GM19238 (cell line): ENCODE data around the gene PAPPA.

Experiments used
- DNase-seq: peaks from one replicate; pipeline ENCODE4 v3.0.0; 2011; ENCODE audit warnings: low spot score; ENCODE audit not compliant: insufficient read length

PAPPA gene

GRCh38 chr9:116153765-116154333, at the start of gene PAPPA:
TSS of gene PAPPA (plus strand) at chr9:116153791. CDS start at chr9:116154173, 382 bp downstream.
- no peak for DNase-seq

DNA sequence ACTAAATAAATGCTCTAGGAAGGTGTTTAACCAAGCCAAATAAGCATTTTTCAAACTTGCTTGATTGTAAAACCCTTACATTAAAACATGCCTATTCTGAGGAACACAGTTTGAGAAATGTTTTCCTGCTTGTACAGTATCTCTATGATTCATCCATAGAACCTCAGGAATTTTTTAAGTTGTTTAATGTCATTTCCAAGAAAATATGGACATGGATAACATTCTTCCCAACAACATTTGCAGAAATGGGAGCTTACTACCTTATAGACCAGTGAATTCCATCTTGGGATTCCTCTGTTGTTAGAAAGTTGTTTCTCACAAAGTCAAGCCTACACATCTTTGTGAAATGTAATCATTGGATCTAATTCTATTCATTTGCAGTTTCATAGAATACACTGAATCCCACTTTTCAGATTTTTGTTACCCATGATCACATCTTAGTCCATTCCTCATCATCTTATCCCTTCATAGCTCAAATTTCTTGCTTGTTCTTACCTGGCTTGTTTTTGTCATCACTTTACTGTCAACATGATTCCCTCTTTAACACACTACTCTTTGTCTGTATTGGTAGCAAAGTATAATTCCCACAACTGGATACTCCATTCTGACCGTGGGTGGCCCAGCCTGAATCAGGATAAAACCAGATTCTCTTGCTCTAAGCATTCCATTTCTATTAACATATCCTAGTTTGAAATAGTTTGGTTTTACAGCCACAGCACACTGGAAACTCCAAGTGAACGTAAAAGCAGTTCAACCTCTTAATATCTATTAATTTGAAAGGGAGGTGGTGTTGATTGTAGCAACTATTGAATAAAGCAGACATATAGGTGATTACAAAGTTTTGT, 49.4 kb upstream of the PAPPA start:
- DNase-seq, result no peak

DNA sequence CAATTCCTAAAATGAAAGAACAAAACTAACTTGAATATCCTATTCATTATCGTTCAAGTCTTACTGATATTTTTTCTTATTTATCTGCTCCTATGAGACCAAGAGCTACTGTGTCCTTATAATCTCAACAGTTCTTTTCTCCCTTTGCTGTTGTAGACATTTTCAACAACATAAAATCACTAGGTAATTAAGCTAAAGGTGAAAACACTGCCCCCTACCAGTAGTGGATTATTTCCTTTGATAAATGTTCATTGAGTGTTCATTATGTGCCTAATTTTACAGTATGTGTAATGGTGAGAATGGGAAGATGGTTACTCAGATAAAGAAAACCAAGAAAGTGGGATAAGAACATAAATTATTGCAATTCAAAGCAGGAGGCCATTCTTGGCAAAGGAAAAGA, 41.4 kb upstream of the PAPPA start:
- DNase-seq, result no peak

DNA sequence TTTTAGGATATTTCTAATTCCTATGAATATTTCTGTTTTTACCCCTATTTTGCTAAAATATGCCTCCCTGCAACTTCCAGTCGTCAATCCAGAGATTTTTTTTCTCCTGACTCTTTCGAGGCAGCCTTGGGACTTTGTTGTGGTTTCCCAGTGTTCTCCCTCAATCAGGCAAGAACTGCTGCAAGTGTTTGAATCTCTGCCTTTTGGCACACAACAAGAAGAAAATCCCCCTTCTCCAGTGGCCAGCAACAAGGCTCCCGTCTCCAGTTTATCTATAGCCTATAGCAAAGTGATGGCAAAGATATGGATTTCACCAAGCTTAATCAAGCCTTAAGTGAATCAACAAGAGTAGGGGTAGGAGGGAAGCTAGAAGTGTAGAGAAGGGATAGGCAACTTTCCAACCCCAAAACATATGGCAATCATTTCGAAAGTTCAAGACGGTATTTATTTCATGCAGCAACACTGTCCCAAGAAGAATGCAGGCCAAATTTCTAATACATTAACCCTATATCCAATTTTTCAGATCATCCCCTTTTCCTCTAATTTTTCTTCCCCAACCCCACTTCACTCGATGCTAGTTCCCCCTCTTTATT, 37.7 kb upstream of the PAPPA start:
- no peak for DNase-seq

GRCh38 chr9:116116393-116116792, 37.2 kb upstream of the PAPPA start:
- no peak for DNase-seq

- DNase-seq, result no peak
Observed at GRCh38 chr9:116123171-116123570, 30.4 kb upstream of the PAPPA start.

DNA sequence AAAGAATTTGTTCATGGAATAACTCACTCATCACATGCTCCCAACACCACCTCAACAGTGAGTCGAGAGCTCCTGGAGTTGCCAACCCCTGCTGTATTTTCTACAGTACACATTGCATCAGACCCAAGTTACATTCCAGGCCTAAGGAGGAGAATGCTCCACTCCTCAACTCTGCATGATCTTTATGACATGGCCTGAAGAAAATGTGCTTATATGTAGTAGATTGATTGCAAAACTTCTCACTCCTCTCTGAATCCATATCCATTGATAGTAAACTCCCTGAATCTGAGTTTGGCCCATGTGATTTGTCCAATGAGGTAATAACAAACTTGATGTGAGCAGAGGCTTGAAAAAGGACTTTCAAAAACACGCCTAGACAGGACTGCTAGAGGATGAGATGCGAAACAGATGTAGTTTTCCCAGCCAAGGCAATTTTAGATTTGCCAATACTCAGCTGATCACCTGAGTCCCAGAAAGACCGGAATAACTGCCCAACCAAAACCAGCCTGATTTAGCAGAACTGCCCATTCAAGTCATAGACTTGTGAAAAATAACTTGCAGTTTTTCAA, 29.0 kb upstream of the PAPPA start:
- DNase-seq, result no peak

- DNase-seq, result no peak
Observed at GRCh38 chr9:116133163-116133562, 20.4 kb upstream of the PAPPA start.

GRCh38 chr9:116134975-116135374, 18.6 kb upstream of the PAPPA start:
- no peak for DNase-seq

GRCh38 chr9:116137010-116137409, 16.6 kb upstream of the PAPPA start:
- DNase-seq, result no peak

- DNase-seq, result no peak
Observed at GRCh38 chr9:116137581-116137980, 16.0 kb upstream of the PAPPA start.

GRCh38 chr9:116141864-116142561, 11.6 kb upstream of the PAPPA start:
- no peak for DNase-seq

- DNase-seq, result no peak
Observed at GRCh38 chr9:116142706-116143492, 10.7 kb upstream of the PAPPA start.

GRCh38 chr9:116144038-116144437, 9.6 kb upstream of the PAPPA start:
- no peak for DNase-seq

- no peak for DNase-seq
Observed at GRCh38 chr9:116144555-116144954, 9.0 kb upstream of the PAPPA start.

DNA sequence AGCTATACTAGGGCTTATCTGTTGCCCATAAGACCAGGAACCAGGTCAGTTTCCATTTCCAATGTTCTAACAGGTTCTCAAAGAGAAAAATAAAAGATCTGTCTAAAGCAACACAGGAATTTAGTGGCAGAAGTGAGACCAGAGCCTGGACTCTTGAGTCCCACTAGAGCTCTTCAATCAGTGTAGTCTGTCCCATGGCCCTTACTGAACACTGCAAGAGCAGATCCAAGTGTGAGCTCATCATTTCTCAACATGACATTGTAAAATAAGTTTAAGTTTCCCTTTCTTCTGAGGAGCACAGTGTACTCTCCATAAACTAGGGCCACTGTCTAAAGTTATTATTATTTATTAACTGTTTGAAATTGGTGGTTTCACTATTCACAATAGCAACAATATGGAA, 8.6 kb upstream of the PAPPA start:
- no peak for DNase-seq

DNA sequence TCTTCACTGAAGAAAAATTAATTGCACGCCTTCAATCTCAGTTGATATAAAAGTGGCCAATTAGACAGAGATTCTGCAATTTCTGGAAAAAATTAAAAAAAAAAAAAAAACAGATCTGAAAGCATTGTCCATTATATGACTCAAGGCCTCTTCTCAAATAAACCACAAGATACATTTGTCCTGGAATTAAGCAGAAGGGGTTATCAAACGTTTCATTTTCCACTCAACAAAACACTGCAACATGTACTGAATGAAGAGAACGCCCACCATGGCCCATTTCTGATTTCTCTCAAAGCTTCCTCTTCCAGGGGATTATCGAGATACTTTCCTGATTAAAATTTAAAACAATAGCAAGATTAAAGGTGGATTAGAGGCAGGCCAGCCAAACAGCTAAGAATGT, 5.8 kb upstream of the PAPPA start:
- DNase-seq, result no peak

DNA sequence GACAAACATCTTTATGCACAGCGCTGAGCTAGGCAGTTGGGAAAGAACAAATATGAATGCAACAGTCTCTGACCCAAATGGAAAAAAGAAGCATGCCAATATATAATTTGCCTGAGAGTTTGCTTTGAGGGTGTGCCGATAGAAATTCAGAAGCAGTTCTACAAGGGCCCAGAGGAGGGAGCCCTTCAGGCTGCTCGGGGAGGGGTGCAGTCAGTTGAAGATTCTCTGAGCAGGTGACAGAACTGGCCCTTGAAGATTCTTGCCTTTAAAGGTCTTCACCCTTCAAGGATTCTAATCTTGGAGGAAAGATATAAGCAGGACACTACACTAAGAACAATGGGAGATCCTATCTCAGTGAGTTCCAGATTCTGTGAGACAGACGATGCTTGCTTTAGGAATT, 3.7 kb upstream of the PAPPA start:
- DNase-seq, result no peak

GRCh38 chr9:116151199-116151598, 2.4 kb upstream of the PAPPA start:
- no peak for DNase-seq

DNA sequence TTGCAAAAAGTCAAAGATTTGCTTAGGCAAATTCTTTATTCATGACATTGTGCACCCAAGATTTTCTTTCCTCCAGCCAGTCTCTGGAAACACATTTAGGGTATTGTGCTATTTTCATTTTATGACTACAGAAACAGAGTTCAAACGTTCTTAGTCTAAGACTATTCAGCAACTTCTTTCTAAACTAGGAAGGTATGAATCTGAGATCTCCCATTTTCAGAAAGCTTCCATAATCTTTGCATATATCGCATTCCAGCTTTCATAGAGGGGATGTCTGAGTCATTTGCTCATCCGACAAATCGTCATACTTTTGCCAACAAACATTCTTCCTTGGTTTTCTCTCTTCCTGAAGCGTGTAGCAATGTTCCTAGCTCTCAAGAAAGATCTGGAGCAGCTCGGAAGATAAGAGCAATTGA, 1.6 kb upstream of the PAPPA start:
- no peak for DNase-seq

- no peak for DNase-seq
Observed at GRCh38 chr9:116152390-116152789, 1.2 kb upstream of the PAPPA start.
